Endodermal cell (in vitro differentiated cells): ENCODE measurements around the gene CCND1. TPM values are rescaled to one million over a fixed set of nuclear protein-coding genes. Genes with fewer than 3 reads are reported as not detected.

Experiments used
- DNase-seq: peaks from one replicate; pipeline ENCODE4 v3.0.0-alpha.2; 2017
- H3K27ac ChIP-seq: 2 replicates; pipeline ENCODE4 v1.5.1; 2013; ENCODE audit warnings: mild to moderate bottlenecking, low read depth, low read length, moderate library complexity
- H3K27me3 ChIP-seq: 2 replicates; pipeline ENCODE4 v1.6.1; 2013; ENCODE audit warnings: mild to moderate bottlenecking, low read length, moderate library complexity; ENCODE audit not compliant: insufficient read depth, control insufficient read depth, poor library complexity, severe bottlenecking
- H3K36me3 ChIP-seq: 2 replicates; pipeline ENCODE4 v1.7.0; 2013; ENCODE audit warnings: mild to moderate bottlenecking, low read length, moderate library complexity; ENCODE audit not compliant: control insufficient read depth, insufficient read depth
- H3K4me1 ChIP-seq: one replicate; pipeline ENCODE4 v1.7.0; 2013; ENCODE audit warnings: low read length; ENCODE audit not compliant: control insufficient read depth, insufficient read depth
- H3K4me3 ChIP-seq: 2 replicates; pipeline ENCODE4 v1.5.1; 2013; ENCODE audit warnings: mild to moderate bottlenecking, low read length, moderate library complexity
- H3K9ac ChIP-seq: 2 replicates; pipeline ENCODE4 v1.6.1; 2013; ENCODE audit warnings: mild to moderate bottlenecking, low read length, moderate library complexity; ENCODE audit not compliant: poor library complexity, severe bottlenecking; ENCODE audit errors: extremely low read depth
- H3K9me3 ChIP-seq: 2 replicates; pipeline ENCODE4 v1.6.1; 2013; ENCODE audit warnings: mild to moderate bottlenecking, low read length, moderate library complexity; ENCODE audit not compliant: control insufficient read depth
- H3K27ac Mint-ChIP-seq: 2 replicates; pipeline ENCODE4 v1.8.0; 2020; ENCODE audit warnings: mixed read lengths
- H3K27me3 Mint-ChIP-seq: 2 replicates; pipeline ENCODE4 v1.8.0; 2021; ENCODE audit warnings: mild to moderate bottlenecking, mixed read lengths; ENCODE audit not compliant: insufficient read depth
- H3K36me3 Mint-ChIP-seq: 2 replicates; pipeline ENCODE4 v1.8.0; 2020; ENCODE audit warnings: low read depth, mixed read lengths
- H3K4me1 Mint-ChIP-seq: 2 replicates; pipeline ENCODE4 v1.8.0; 2020; ENCODE audit warnings: mixed read lengths
- H3K4me3 Mint-ChIP-seq: 2 replicates; pipeline ENCODE4 v1.8.0; 2020; ENCODE audit warnings: mild to moderate bottlenecking, moderate library complexity, mixed read lengths
- H3K9me3 Mint-ChIP-seq: 2 replicates; pipeline ENCODE4 v1.8.0; 2020; ENCODE audit warnings: mild to moderate bottlenecking, mixed read lengths
- WGBS, 2 experiments: methylation state at CpG; one replicate each; pipeline versions ENCODE4 v1.1.5 to v1.1.7; 2013; ENCODE audit warnings: missing lambda C conversion rate in 2 of 2, mixed read lengths in 1 of 2; ENCODE audit not compliant: insufficient coverage in 1 of 2, insufficient read length in 1 of 2; 5-methylcytosine and 5-hydroxymethylcytosine counted together
- total RNA-seq, 2 donors: library from RNA; stranded (reverse); fragmentation: NEBNext Ultra II Directional in 1 of 2; extraction: Animal tissue kit (Norgen Biotek cat#: 25700) in 1 of 2; gene quantifications; 2 replicates in 1 of 2; 3 replicates in 1 of 2; pipeline ENCODE4 v1.2.1, GENCODE V29; 2021
- TF ChIP-seq, protein P1 (sequence below): fragments of 200-600 bp; sonication (generic); conservative IDR thresholded peaks from 2 replicates; pipeline ENCODE4 v1.5.0; 2021; ENCODE audit warnings: antibody characterized with exemption, mild to moderate bottlenecking

Gene CCND1
- total RNA-seq, 2 donors from 2014 or later = 65.7 to 214 TPM

DNA sequence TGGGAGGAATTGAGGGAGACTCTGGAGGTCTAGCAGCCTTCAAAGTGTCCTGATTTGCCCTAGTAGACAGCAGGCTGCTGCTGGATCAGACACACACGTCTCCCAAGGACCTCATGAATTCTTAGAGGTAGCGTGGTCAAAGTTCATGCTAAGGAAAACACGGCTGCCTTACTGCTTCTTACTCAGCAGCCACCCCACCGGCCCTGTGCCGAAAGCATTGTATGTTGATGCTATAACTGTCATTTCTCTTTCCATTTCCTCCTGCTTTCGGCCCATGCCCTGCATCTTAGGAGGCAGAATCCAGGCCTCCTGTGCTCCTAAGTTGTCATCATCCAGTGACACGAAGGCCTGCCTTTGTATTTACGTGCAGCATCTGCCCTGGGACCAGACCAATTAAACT, 10.5 kb upstream of the CCND1 start:
- Mint-ChIP-seq H3K9me3 (peaks cover 27% of the 10 kb centered on the region), H3K27ac (no peak overlapping the region), H3K36me3 (peaks cover 3% of the 10 kb centered on the region), H3K4me3 (no peak overlapping the region), H3K27me3 (peaks cover 7% of the 10 kb centered on the region), H3K4me1 (peaks cover 14% of the 10 kb centered on the region)
- Histone ChIP-seq H3K9me3 (peaks cover 12% of the 10 kb centered on the region), H3K27me3 (no peaks in the 10 kb centered on the region), H3K36me3 (no peaks in the 10 kb centered on the region), H3K9ac (no peak overlapping the region), H3K4me3 (no peak overlapping the region), H3K4me1 (peaks cover 6% of the 10 kb centered on the region), H3K27ac (no peak overlapping the region)
- TF ChIP-seq, protein P1, sequence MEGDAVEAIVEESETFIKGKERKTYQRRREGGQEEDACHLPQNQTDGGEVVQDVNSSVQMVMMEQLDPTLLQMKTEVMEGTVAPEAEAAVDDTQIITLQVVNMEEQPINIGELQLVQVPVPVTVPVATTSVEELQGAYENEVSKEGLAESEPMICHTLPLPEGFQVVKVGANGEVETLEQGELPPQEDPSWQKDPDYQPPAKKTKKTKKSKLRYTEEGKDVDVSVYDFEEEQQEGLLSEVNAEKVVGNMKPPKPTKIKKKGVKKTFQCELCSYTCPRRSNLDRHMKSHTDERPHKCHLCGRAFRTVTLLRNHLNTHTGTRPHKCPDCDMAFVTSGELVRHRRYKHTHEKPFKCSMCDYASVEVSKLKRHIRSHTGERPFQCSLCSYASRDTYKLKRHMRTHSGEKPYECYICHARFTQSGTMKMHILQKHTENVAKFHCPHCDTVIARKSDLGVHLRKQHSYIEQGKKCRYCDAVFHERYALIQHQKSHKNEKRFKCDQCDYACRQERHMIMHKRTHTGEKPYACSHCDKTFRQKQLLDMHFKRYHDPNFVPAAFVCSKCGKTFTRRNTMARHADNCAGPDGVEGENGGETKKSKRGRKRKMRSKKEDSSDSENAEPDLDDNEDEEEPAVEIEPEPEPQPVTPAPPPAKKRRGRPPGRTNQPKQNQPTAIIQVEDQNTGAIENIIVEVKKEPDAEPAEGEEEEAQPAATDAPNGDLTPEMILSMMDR = no peak
- peak; percentile 22 for DNase-seq
- WGBS, 2 experiments = 94% methylated on average over 6 to 8 of the region's 8 CpGs

DNA sequence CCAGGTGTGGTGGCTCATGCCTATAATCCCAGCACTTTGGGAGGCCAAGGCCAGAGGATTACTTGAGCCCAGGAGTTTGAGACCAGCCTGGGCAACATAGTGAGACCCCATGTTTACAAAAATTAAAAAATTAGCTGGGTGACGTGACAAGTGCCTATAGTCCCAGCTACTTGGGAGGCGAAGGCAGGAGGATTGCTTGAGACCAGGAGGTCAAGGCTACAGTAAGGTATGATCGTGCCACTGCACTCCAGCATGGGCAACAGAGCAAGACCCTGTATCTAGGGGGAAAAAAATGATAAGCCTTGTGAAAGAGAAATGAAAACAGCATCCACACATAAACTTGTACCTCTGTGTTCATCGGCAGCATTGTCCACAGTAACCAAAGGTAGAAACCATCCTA, 8.1 kb upstream of the CCND1 start:
- Mint-ChIP-seq H3K9me3 (peaks cover 22% of the 10 kb centered on the region), H3K4me1 (peaks cover 17% of the 10 kb centered on the region), H3K27ac (no peak overlapping the region), H3K4me3 (no peak overlapping the region), H3K36me3 (peaks cover 3% of the 10 kb centered on the region), H3K27me3 (peaks cover 10% of the 10 kb centered on the region)
- Histone ChIP-seq H3K27me3 (peaks cover 14% of the 10 kb centered on the region), H3K4me1 (peaks cover 6% of the 10 kb centered on the region), H3K27ac (no peak overlapping the region), H3K4me3 (no peak overlapping the region), H3K36me3 (no peaks in the 10 kb centered on the region), H3K9ac (no peak overlapping the region), H3K9me3 (peaks cover 12% of the 10 kb centered on the region)
- 91 to 93% methylated on average over 3 to 4 of the region's 4 CpGs for WGBS, 2 experiments
- DNase-seq = peak; percentile 9
- TF ChIP-seq, protein P1 = no peak

DNA sequence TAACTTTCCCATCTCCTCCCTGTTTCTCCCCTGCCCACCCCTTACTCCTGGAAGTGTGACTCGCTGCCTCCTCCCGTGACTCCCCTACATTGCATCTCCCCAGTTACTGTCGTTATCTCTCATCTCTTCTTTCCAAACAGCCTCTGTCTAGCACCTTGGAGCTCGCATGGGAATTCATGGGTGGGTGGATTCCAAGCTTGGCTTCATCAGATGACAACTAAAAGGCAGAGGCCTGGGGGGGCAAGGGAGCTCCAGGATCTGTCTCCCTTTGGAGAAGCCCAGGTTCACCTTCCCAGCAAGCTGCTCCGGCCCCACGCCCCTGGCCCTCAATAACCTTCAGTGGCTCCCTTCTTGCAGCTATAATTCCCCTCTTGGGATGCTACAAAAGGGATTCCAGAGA, 6.9 kb upstream of the CCND1 start:
- Mint-ChIP-seq H3K27ac (no peak overlapping the region), H3K36me3 (peaks cover 3% of the 10 kb centered on the region), H3K27me3 (peaks cover 9% of the 10 kb centered on the region), H3K9me3 (peaks cover 14% of the 10 kb centered on the region), H3K4me3 (no peak overlapping the region), H3K4me1 (peaks cover 17% of the 10 kb centered on the region)
- no peak overlapping the region for H3K4me3 ChIP-seq
- peak; percentile 77 for DNase-seq
- peaks cover 6% of the 10 kb centered on the region for H3K4me1 ChIP-seq
- H3K9ac ChIP-seq = no peak overlapping the region
- WGBS, 2 experiments = 60 to 74% methylated on average over 1 to 6 of the region's 6 CpGs
- peaks cover 15% of the 10 kb centered on the region for H3K27me3 ChIP-seq
- no peaks in the 10 kb centered on the region for H3K36me3 ChIP-seq
- peaks cover 12% of the 10 kb centered on the region for H3K9me3 ChIP-seq
- H3K27ac ChIP-seq = no peak overlapping the region
- TF ChIP-seq, protein P1 = no peak
